ENCODE measurements around the gene PNPO. TPM values are rescaled to one million over a fixed set of nuclear protein-coding genes. Genes with fewer than 3 reads are reported as not detected.

Gene PNPO
- total and polyA plus RNA-seq, 2 of the 4 experiments (the other 2 are of a cell fraction) = 13.9 to 34.1 TPM

DNA sequence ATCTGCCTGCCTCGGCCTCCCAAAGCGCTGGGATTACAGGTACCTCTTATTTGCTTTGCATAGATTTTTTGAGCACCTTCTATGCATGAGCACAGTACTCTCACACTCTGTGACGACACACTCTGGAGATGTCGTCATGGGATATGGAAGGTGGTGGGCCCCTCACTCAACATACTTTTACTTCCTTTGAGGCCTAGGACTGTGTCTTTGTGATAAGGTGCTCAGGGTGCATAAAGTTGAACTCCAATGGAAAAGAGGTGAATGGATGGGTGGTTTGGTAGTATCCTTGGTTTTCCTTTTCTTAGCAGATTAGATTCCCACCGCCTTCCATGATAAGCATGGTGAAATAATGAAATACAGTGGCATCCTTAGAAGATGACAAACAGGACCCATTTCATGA lies 23.5 kb downstream of the PNPO start:
- Histone ChIP-seq H3K79me1 (ENCODE audit: low read depth in 1 of 2, low read length in 2 of 2) (0 out of 4 replicates have a peak, but pooled peaks cover 0 to 2% of the 10 kb centered on the region in 2 experiments), H4K20me1 (ENCODE audit: insufficient read depth, low read length) (no peaks in the 10 kb centered on the region), H4K8ac (ENCODE audit: low read depth in 2 of 2, low read length in 2 of 2) (no peak overlapping the region), H2BK15ac (ENCODE audit: low read depth, low read length) (no peak overlapping the region), H3K27ac (ENCODE audit: insufficient read depth, low read length) (no peak overlapping the region), H3K9me3 (ENCODE audit: control insufficient read depth, insufficient read depth, low read length) (no peaks in the 10 kb centered on the region; the same call in 1 of the 2 replicates), H3K4me2 (ENCODE audit: low read depth, low read length) (no peak overlapping the region), H3K9ac (ENCODE audit: low read depth, low read length) (no peak overlapping the region), H3K56ac (ENCODE audit: extremely low read depth, insufficient read depth, low read length) (no peak overlapping the region), H3K18ac (ENCODE audit: low read depth, low read length) (no peak overlapping the region), H2AK9ac (replicated peaks; ENCODE audit: low read depth, low read length, poor library complexity) (no peak overlapping the region), H2AK5ac (ENCODE audit: low read depth, low read length) (no peak overlapping the region), H3K4ac (ENCODE audit: low read depth, low read length) (no peak overlapping the region), H4K91ac (ENCODE audit: insufficient read depth, low read depth, low read length) (no peak overlapping the region), H3K14ac (replicated peaks; ENCODE audit: low read depth, low read length) (no peak overlapping the region), H3K9me1 (ENCODE audit: insufficient read depth, low read length) (peaks cover 6% of the 10 kb centered on the region), H2BK20ac (ENCODE audit: low read depth, low read length) (no peak overlapping the region), H3K4me1 (ENCODE audit: control insufficient read depth, insufficient read depth, low read length) (peaks cover 11% of the 10 kb centered on the region), H4K5ac (ENCODE audit: low read depth, low read length) (no peak overlapping the region), H3K27me3 (ENCODE audit: control insufficient read depth, insufficient read depth, low read length) (peaks cover 2% of the 10 kb centered on the region), H2AFZ (replicated peaks; ENCODE audit: low read length, poor library complexity) (no peak overlapping the region), H3K4me3 (ENCODE audit: insufficient read depth, low read depth, low read length) (no peak overlapping the region), H3K23ac (ENCODE audit: low read depth, low read length) (no peak overlapping the region), H3K36me3 (ENCODE audit: control insufficient read depth, insufficient read depth, low read length) (no peaks in the 10 kb centered on the region), H2BK5ac (ENCODE audit: low read depth, low read length, poor library complexity, severe bottlenecking) (no peak overlapping the region), H2BK120ac (ENCODE audit: low read depth, low read length) (no peak overlapping the region)
- ATAC-seq (ENCODE audit: low read depth) = no peak
- in situ Hi-C loops (cut with MboI; ENCODE audit: low sequenced_read_pairs) (no loop called here), dilution Hi-C loops (cut with HindIII; ENCODE audit: low sequenced_read_pairs, unreplicated experiment) (no loop called here), intact Hi-C loops (cut with micrococcal nuclease) (no loop called here)
- BruUV-seq (replicated peaks) = no TSS peak
- DNase-seq = no peak
- POLR2A ChIA-PET (ENCODE audit: unreplicated experiment) = no interaction called here
- CTCF ChIA-PET = interaction anchor here (0.9 kb wide), 1 partner anchor 14 kb away, joined by 3 read pairs; no protein-coding TSS in a partner anchor
- TF ChIP-seq RAD21 (IDR thresholded peaks at IDR 0.05; ENCODE audit: low read length) (no peak), SMC3 (IDR thresholded peaks at IDR 0.05; ENCODE audit: low read depth, low read length) (no peak), CHD1 (IDR thresholded peaks at IDR 0.05; ENCODE audit: low read depth, low read length) (no peak), RCOR1 (IDR thresholded peaks at IDR 0.05; ENCODE audit: insufficient replicate concordance, low read length) (no peak), MAFK (IDR thresholded peaks at IDR 0.05; ENCODE audit: low read depth, low read length) (no peak), FOS (IDR thresholded peaks at IDR 0.05; ENCODE audit: low read depth, low read length) (no peak), POLR2A (IDR thresholded peaks at IDR 0.05; ENCODE audit: low read depth, low read length) (no peak), NFE2L2 (IDR thresholded peaks at IDR 0.05; ENCODE audit: low read depth, low read length) (no peak), BHLHE40 (IDR thresholded peaks at IDR 0.05; ENCODE audit: low read depth, low read length) (no peak), RFX5 (IDR thresholded peaks at IDR 0.05; ENCODE audit: low read depth, low read length) (no peak), CEBPB (IDR thresholded peaks at IDR 0.05; ENCODE audit: low read depth, low read length) (no peak), MXI1 (IDR thresholded peaks at IDR 0.05; ENCODE audit: borderline replicate concordance, low read depth, low read length) (no peak), MAZ (IDR thresholded peaks at IDR 0.05; ENCODE audit: borderline replicate concordance, low read depth, low read length) (no peak)
- TF ChIP-seq, protein P1, sequence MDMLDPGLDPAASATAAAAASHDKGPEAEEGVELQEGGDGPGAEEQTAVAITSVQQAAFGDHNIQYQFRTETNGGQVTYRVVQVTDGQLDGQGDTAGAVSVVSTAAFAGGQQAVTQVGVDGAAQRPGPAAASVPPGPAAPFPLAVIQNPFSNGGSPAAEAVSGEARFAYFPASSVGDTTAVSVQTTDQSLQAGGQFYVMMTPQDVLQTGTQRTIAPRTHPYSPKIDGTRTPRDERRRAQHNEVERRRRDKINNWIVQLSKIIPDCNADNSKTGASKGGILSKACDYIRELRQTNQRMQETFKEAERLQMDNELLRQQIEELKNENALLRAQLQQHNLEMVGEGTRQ (IDR thresholded peaks at IDR 0.05; ENCODE audit: low read depth, low read length) = no peak
- TF ChIP-seq, protein P2, sequence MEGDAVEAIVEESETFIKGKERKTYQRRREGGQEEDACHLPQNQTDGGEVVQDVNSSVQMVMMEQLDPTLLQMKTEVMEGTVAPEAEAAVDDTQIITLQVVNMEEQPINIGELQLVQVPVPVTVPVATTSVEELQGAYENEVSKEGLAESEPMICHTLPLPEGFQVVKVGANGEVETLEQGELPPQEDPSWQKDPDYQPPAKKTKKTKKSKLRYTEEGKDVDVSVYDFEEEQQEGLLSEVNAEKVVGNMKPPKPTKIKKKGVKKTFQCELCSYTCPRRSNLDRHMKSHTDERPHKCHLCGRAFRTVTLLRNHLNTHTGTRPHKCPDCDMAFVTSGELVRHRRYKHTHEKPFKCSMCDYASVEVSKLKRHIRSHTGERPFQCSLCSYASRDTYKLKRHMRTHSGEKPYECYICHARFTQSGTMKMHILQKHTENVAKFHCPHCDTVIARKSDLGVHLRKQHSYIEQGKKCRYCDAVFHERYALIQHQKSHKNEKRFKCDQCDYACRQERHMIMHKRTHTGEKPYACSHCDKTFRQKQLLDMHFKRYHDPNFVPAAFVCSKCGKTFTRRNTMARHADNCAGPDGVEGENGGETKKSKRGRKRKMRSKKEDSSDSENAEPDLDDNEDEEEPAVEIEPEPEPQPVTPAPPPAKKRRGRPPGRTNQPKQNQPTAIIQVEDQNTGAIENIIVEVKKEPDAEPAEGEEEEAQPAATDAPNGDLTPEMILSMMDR (conservative IDR thresholded peaks at IDR 0.05; ENCODE audit: low read depth, low read length) = no peak
- TF ChIP-seq, protein P3, sequence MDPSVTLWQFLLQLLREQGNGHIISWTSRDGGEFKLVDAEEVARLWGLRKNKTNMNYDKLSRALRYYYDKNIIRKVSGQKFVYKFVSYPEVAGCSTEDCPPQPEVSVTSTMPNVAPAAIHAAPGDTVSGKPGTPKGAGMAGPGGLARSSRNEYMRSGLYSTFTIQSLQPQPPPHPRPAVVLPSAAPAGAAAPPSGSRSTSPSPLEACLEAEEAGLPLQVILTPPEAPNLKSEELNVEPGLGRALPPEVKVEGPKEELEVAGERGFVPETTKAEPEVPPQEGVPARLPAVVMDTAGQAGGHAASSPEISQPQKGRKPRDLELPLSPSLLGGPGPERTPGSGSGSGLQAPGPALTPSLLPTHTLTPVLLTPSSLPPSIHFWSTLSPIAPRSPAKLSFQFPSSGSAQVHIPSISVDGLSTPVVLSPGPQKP (IDR thresholded peaks at IDR 0.05; ENCODE audit: borderline replicate concordance, low read depth, low read length) = no peak
- no CpG with 5 or more reads among the region's 5 CpGs for WGBS, 2 experiments (ENCODE audit: extremely low coverage in 2 of 2, insufficient read length in 1 of 2)
